Pancreas (tissue), 10 donors: Measurements from ENCODE around the gene CD300LB. TPM values are rescaled to one million over a fixed set of nuclear protein-coding genes. Genes with fewer than 3 reads are reported as not detected.

ENCODE experiments used
- ATAC-seq, 4 donors: fragments of 200-7000 bp; cut with Tn5 transposase; one replicate each; pipeline versions ENCODE4 v1.8.0 to v1.9.1; 2020; ENCODE audit warnings: mild to moderate bottlenecking in 4 of 4, moderate library complexity in 4 of 4
- DNase-seq, 6 donors: peaks; one replicate each; pipeline ENCODE4 v3.0.0-alpha.2; 2020
- FAIRE-seq: peaks from 2 replicates; lab custom pipeline; 2012; peaks lifted over from hg19 to GRCh38; lab: Jason Lieb, UNC
- H3K27ac ChIP-seq, 4 donors: fragments of 200-600 bp; sonication (generic); 1 replicate in 3 of 4; 2 replicates in 1 of 4; pipeline versions ENCODE4 v1.5.0 to v1.8.0; 2020
- H3K27me3 ChIP-seq, 4 donors: fragments of 200-600 bp; one replicate each; pipeline ENCODE4 v1.8.0; 2021
- H3K36me3 ChIP-seq, 3 donors: fragments of 200-600 bp; sonication (generic) in 1 of 3; one replicate each; pipeline versions ENCODE4 v1.5.0 to v1.8.0; 2020 to 2021
- H3K4me1 ChIP-seq, 3 donors: fragments of 200-600 bp; one replicate each; pipeline ENCODE4 v1.8.0; 2021
- H3K4me3 ChIP-seq, 4 donors: fragments of 200-600 bp; sonication (generic) in 2 of 4; one replicate each; pipeline versions ENCODE4 v1.5.0 to v1.8.0; 2020 to 2021
- H3K9me3 ChIP-seq, 4 donors: fragments of 200-600 bp; one replicate each; pipeline ENCODE4 v1.8.0; 2021
- WGBS, 2 donors: extraction: QIAGEN DNeasy Blood & Tissue Kit; methylation state at CpG; one replicate each; pipeline ENCODE4 v1.1.7; 2013; 5-methylcytosine and 5-hydroxymethylcytosine counted together
- intact Hi-C, 3 donors: fragments of 100-400 bp; cut with DNase I; formaldehyde crosslinking; loops; one replicate each; pipeline versions ENCODE4 v1.11.1 to v1.14.2; 2022
- polyA plus RNA-seq, 2 donors: library from polyadenylated mRNA; stranded (reverse); fragments of 200-250 nt; gene quantifications; one replicate each; pipeline ENCODE4 v1.2.3, GENCODE V29; 2013
- total RNA-seq, 6 donors: library from RNA; stranded (reverse); fragmentation: NEBNext Ultra II Directional in 4 of 6; extraction: Animal tissue kit (Norgen Biotek cat#: 25700) in 4 of 6; gene quantifications; one replicate each; pipeline versions ENCODE4 v1.2.1 to v1.2.4, GENCODE V29; 2021 to 2023
- TF ChIP-seq, protein P1 (sequence below), 4 donors: fragments of 200-600 bp; sonication (generic) in 3 of 4; IDR thresholded peaks; one replicate each; pipeline versions ENCODE4 v1.5.0 to v1.8.0; 2021; ENCODE audit warnings: antibody characterized with exemption in 4 of 4
- donor health status: healthy with polysubstance abuse.
- donor health status: DM: no; HTN: no; CAD: no; lungs with moderate emphysema.
- donor health status: DM: no; HTN: no; CAD: no.
- donor health status: control.
- donor health status: control.
- donor health status: Bipolar disorder and iron deficiency.
- donor health status: DM: yes; HTN: yes; CAD: no.
- donor health status: DM: no; HTN: no; CAD: no.
- donor health status: DM: no; HTN: no; CAD: no.
- donor health status: DM: yes; HTN: yes; CAD: no.

The CD300LB gene
- total and polyA plus RNA-seq, 8 donors = 0.08 to 0.52 (median 0.14) TPM; not detected in 3

DNA sequence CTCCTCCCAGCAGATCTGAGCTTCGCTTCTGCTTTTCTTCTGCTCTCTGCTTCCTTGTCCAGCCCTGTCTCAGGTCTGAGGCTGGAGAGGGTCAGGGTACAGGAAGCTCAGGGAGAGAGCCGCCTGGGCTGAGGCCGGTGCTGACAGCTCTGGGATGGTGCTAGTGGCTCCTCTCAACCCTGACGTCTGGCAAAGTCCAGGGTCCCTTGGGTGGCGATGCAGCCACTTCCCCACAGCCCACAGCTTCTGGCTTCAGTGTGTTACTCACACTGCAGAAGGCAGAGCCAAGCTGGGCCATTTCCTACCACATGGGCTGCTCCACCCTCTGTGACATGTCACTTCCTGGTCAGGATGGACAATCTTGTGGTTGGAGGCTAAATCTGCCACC, 14.6 kb upstream of the CD300LB start, which contains the start of gene CD300C:
Gene CD300C (minus strand): TSS at position 273 of the 388 bp plus-strand sequence. CDS start 333 bp downstream, outside the sequence.
- peak in 3 of 4 donors; percentile 34 to 72 (median 58) for ATAC-seq
- peak in 1 of 6 donors; percentile 54 for DNase-seq
- WGBS, 2 donors = 61 to 66% methylated on average over 5 of the region's 5 CpGs
- no peaks in the 10 kb centered on the region for H3K27me3 ChIP-seq
- no peaks in the 10 kb centered on the region for H3K9me3 ChIP-seq
- H3K27ac ChIP-seq = no peak within 1 kb of the TSS
- intact Hi-C loops = no loop called here
- no peak for FAIRE-seq
- H3K4me3 ChIP-seq = no peak within 1 kb of the TSS
- no peaks in the 10 kb centered on the region for H3K4me1 ChIP-seq
- TF ChIP-seq, protein P1, sequence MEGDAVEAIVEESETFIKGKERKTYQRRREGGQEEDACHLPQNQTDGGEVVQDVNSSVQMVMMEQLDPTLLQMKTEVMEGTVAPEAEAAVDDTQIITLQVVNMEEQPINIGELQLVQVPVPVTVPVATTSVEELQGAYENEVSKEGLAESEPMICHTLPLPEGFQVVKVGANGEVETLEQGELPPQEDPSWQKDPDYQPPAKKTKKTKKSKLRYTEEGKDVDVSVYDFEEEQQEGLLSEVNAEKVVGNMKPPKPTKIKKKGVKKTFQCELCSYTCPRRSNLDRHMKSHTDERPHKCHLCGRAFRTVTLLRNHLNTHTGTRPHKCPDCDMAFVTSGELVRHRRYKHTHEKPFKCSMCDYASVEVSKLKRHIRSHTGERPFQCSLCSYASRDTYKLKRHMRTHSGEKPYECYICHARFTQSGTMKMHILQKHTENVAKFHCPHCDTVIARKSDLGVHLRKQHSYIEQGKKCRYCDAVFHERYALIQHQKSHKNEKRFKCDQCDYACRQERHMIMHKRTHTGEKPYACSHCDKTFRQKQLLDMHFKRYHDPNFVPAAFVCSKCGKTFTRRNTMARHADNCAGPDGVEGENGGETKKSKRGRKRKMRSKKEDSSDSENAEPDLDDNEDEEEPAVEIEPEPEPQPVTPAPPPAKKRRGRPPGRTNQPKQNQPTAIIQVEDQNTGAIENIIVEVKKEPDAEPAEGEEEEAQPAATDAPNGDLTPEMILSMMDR (IDR thresholded peaks at IDR 0.05) = no peak
- no peaks in the 10 kb centered on the region for H3K36me3 ChIP-seq

DNA sequence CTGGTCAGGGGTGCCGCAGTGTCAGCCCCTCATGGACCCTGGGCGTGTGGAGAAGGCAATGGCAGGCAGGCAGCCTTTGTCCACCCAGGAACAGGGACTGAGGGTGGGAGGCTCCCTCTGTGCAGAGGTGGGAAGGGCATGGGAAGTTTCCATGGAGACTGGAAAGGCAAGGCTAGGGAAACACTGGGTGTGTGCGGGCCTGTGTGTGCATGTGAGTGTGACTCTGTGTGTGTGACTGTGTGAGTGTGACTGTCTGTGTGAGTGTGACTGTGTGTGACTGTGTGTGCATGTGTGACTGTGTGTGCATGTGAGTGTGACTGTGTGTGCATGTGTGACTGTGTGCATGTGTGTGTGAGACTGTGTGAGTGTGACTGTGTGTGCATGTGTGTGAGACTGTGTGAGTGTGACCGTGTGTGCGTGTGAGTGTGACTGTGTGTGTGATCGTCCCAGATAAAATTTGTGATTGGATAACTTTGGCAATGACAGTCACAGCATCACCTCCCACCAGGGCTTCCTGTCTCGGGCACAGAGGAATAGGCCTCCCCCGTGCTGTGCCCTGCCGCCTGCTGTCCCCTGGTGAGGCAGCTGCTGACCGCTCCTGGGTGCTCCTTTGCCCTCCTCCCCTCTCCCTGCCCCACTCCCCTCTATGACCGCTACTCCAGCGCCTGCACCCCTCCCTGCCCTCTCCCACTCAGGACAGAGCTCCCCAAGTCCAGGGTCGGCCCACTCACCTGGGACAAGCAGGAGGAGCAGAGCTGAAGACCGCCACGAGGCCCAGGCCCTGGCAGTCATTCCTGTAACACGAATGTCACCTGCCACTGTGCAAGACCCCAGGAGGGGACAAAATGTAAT, 13.9 kb upstream of the CD300LB start:
- DNase-seq (peak in 1 of 6 donors; percentile 45), ATAC-seq (peak in 2 of 4 donors; percentile 22 to 40), FAIRE-seq (no peak)
- TF ChIP-seq, protein P1 (IDR thresholded peaks at IDR 0.05) = no peak
- H3K27me3 ChIP-seq = no peaks in the 10 kb centered on the region
- no peak overlapping the region for H3K27ac ChIP-seq
- no peaks in the 10 kb centered on the region for H3K9me3 ChIP-seq
- H3K36me3 ChIP-seq = no peaks in the 10 kb centered on the region
- 59 to 65% methylated on average over 16 of the region's 16 CpGs for WGBS, 2 donors
- no peak overlapping the region for H3K4me3 ChIP-seq
- intact Hi-C loops = no loop called here
- no peaks in the 10 kb centered on the region for H3K4me1 ChIP-seq

DNA sequence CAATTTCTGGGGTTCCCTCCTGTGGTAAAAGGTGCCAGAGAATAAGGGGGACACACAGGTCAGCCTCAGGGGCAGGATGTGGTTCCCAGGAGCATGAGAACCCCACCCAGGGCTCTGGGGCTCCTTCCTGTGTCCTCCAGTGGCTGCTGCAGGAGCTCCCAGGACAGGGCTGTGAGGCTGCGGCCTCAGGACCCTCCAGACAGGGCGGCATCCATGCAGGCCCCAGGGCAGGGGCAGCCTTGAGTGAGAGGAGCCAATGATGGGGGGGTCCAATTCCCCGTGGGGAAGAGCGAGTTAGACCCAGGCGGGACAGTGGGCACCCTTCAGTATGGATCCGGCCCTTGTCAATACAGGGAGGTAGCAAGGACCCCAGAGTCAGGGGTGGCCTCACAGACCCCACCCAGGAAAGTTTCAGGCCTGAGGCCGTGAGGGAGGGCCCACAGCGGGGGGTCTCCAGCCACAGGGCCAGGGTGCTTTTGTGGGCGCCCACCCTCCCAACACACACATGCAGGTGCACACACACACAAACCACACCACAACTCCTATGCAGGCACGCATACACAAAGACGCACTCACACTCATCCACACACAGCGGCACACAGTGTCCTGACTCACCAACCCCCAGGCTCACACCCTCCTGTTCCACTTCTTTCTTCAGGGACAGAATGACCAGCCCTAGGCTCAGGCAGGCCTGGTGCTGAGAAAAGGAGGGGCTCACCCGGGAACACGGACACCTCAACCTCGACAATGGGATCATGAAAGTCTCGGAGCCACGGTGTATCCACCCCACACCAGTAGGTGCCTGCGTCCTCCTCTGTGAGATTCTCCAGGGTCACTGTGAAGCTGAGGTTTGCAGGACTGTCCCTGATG, 12.9 kb upstream of the CD300LB start:
- Histone ChIP-seq H3K36me3 (no peaks in the 10 kb centered on the region), H3K4me1 (no peaks in the 10 kb centered on the region), H3K27ac (no peak overlapping the region), H3K4me3 (no peak overlapping the region), H3K27me3 (no peaks in the 10 kb centered on the region), H3K9me3 (no peaks in the 10 kb centered on the region)
- DNase-seq (peak in 1 of 6 donors; percentile 40), FAIRE-seq (no peak), ATAC-seq (no peak)
- 63 to 69% methylated on average over 18 of the region's 18 CpGs for WGBS, 2 donors
- intact Hi-C loops = no loop called here
- TF ChIP-seq, protein P1 (IDR thresholded peaks at IDR 0.05) = no peak

DNA sequence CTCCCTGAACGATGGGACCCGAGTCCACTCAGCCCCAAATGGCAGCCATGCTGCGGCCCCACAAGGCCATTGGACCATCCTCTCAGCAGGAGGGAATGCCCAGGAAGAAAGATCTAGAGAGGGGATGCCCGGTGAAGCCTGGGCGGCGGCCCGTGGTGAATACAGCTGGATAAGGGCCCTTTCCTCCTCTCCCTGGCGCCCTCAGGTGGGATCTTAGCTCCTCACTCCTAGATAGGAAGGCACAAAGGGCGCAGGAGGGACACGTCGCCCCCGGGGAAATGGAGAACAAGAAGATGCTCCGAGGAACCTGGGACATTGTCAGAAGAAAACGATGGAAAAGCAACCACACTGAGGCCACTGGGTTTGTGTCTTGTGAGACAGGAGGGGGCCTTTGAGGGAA, 12.1 kb upstream of the CD300LB start:
- intact Hi-C loops = no loop called here
- Histone ChIP-seq H3K9me3 (no peaks in the 10 kb centered on the region), H3K36me3 (no peaks in the 10 kb centered on the region), H3K27ac (no peak overlapping the region), H3K4me3 (no peak overlapping the region), H3K27me3 (no peaks in the 10 kb centered on the region), H3K4me1 (no peaks in the 10 kb centered on the region)
- FAIRE-seq (no peak), ATAC-seq (no peak), DNase-seq (no peak)
- 50 to 60% methylated on average over 13 to 14 of the region's 14 CpGs for WGBS, 2 donors
- TF ChIP-seq, protein P1 (IDR thresholded peaks at IDR 0.05) = no peak
